Endothelial cell of hepatic sinusoid (primary cell): ENCODE results near the gene SLC34A2.
"Not testable (repeated sequence)": the region's sequence is repeated elsewhere in the genome, so short reads cannot be mapped to it uniquely, and the experiment has no call there.

Experiments
- in situ Hi-C: cut with HindIII; loops from 2 replicates; pipeline ENCODE4 v1.10.0; 2017; ENCODE audit warnings: low sequenced_read_pairs

Gene SLC34A2

GRCh38 chr4:25658777-25659176, 3.1 kb downstream of the SLC34A2 start:
- in situ Hi-C loops = no loop called here

GRCh38 chr4:25661441-25661840, 5.8 kb downstream of the SLC34A2 start:
- in situ Hi-C loops = not testable (repeated sequence)

GRCh38 chr4:25662306-25662705, 6.7 kb downstream of the SLC34A2 start:
- in situ Hi-C loops = no loop called here

- in situ Hi-C loops = no loop called here
Measured at GRCh38 chr4:25663781-25664180, 8.1 kb downstream of the SLC34A2 start.

GRCh38 chr4:25666031-25666630, 10.5 kb downstream of the SLC34A2 start:
- in situ Hi-C loops = no loop called here

GRCh38 chr4:25667931-25668557, 12.4 kb downstream of the SLC34A2 start:
- in situ Hi-C loops = no loop called here

GRCh38 chr4:25670991-25671390, 15.3 kb downstream of the SLC34A2 start:
- in situ Hi-C loops = no loop called here

- in situ Hi-C loops = no loop called here
Measured at GRCh38 chr4:25672756-25673155, 17.1 kb downstream of the SLC34A2 start.

- in situ Hi-C loops = no loop called here
Measured at GRCh38 chr4:25674386-25674785, 18.7 kb downstream of the SLC34A2 start.

GRCh38 chr4:25676221-25676620, 20.6 kb downstream of the SLC34A2 start:
- in situ Hi-C loops = no loop called here

- in situ Hi-C loops = no loop called here
Measured at GRCh38 chr4:25677157-25677556, 21.5 kb downstream of the SLC34A2 start.

- in situ Hi-C loops = no loop called here
Measured at GRCh38 chr4:25677943-25678342, 22.3 kb downstream of the SLC34A2 start.

- in situ Hi-C loops = no loop called here
Measured at GRCh38 chr4:25687773-25688172, 32.1 kb downstream of the SLC34A2 start.

GRCh38 chr4:25694466-25694865, 38.8 kb downstream of the SLC34A2 start:
- in situ Hi-C loops = no loop called here

- in situ Hi-C loops = no loop called here
Measured at GRCh38 chr4:25696409-25696808, 40.8 kb downstream of the SLC34A2 start.

- in situ Hi-C loops = no loop called here
Measured at GRCh38 chr4:25697516-25697915, 41.9 kb downstream of the SLC34A2 start.

GRCh38 chr4:25700661-25701060, 45.0 kb downstream of the SLC34A2 start:
- in situ Hi-C loops = no loop called here

- in situ Hi-C loops = no loop called here
Measured at GRCh38 chr4:25702848-25703247, 47.2 kb downstream of the SLC34A2 start.

- in situ Hi-C loops = no loop called here
Measured at GRCh38 chr4:25703731-25704388, 48.2 kb downstream of the SLC34A2 start.

GRCh38 chr4:25704516-25704915, 48.9 kb downstream of the SLC34A2 start:
- in situ Hi-C loops = no loop called here

GRCh38 chr4:25710637-25711036, 55.0 kb downstream of the SLC34A2 start:
- in situ Hi-C loops = no loop called here

GRCh38 chr4:25712611-25713010, 57.0 kb downstream of the SLC34A2 start:
- in situ Hi-C loops = no loop called here
